ENCODE results near the gene PSG2.
"Not testable (repeated sequence)": the region's sequence is repeated elsewhere in the genome, so short reads cannot be mapped to it uniquely, and the experiment has no call there.

- TF ChIP-seq CTCF (IDR thresholded peaks at IDR 0.05; ENCODE audit: low read depth, low read length, poor library complexity, severe bottlenecking); EZH2phosphoT487 (IDR thresholded peaks at IDR 0.05; ENCODE audit: borderline replicate concordance, low read length): not testable (repeated sequence)
These were observed 48.9 kb upstream of the PSG2 start for GRCh38 chr19:43131281-43131842.
